HUDEP-2 (cell line): ENCODE measurements around the gene PLAGL1.
"Not testable (repeated sequence)": the region's sequence is repeated elsewhere in the genome, so short reads cannot be mapped to it uniquely, and the experiment has no call there.

Experiments used
- DNase-seq, 76 experiments: peaks; one replicate each; lab custom pipeline; 2025; ENCODE audit not compliant: unreplicated experiment in 76 of 76; lab: John Stamatoyannopoulos, UW

The PLAGL1 gene

DNA sequence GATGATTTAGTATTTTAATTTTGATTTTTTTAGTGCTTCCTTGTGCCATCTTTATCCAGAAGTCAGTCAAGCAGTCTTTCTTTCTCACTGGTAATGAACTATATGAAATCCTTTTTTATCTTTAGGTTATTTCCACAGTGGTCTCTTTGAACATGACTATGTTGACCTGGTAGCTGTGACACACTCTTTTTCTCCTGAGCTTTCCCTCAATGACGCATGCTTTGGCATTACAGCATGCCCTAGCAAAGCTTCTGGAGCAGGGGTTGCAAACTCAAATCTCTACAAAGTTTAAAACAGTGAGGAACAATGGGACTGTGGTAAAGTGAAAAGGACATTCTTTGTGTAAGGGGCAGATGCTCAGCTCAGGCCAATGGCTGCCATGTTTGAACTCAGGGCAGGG is 4.5 kb upstream of the PLAGL1 start:
- no peak for DNase-seq

DNA sequence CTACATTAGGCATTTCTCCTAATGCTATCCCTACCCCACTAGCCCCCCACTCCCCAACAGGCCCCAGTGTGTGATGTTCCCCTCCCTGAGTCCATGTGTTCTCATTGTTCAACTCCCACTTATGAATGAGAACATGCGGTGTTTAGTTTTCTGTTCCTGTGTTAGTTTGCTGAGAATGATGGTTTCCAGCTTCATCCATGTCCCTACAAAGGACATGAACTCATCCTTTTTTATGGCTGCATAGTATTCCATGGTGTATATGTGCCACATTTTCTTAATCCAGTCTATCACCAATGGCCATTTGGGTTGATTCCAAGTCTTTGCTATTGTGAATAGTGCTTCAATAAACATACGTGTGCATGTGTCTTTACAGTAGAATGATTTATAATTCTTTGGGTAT is 1.6 kb upstream of the PLAGL1 start:
- not testable (repeated sequence) for DNase-seq

DNA sequence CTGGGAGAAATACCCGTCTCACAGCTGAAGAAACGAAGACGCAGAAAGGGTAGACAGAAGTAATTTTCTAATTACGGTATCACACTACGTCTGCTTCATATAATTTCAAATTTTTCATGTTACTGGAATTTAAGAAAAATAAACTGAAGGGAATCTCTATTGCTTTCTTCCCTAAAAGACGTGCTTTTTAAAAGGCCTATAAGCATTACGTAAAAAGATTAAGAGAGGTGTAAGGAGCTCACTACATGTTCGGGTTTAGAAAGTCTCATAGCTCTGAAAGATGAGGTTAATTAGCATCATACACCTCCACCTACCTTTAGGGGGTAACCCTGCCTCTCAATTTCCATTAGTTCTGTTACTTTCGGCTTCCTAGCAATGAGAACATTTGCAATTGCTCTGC is 787 bp upstream of the PLAGL1 start:
- DNase-seq = no peak

DNA sequence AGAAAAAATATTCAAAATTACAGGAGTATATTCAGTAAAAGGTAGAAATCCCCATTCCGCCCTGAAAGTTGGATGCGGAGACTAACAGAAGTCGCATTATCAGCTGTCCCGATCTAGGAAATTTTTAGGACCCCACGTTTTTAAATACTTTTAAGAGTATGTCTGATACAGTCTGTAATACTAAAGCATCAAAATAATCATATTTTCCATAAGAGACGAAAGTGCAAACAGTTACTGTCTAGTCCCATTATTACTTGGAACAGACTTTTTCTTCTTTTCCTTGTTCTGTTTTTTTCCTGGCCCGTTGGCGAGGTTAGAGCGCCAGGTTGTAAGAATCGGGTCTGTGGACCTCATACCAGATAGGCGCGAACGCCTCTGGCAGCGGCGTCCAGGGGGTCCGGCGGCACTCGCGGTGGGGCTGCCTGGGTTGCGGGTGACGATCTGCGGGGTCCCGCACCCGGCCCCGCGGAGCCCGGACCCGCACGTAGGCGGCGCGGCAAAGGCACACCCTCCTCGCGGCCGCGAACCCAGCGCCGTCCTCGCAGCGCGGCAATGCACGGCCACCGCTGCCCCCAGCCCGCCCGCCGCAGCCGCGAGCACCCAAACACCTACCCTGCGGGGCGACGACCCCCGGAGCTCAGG is 460 bp downstream of the PLAGL1 start:
- DNase-seq = peak in 1 of 76 experiments; percentile 14

DNA sequence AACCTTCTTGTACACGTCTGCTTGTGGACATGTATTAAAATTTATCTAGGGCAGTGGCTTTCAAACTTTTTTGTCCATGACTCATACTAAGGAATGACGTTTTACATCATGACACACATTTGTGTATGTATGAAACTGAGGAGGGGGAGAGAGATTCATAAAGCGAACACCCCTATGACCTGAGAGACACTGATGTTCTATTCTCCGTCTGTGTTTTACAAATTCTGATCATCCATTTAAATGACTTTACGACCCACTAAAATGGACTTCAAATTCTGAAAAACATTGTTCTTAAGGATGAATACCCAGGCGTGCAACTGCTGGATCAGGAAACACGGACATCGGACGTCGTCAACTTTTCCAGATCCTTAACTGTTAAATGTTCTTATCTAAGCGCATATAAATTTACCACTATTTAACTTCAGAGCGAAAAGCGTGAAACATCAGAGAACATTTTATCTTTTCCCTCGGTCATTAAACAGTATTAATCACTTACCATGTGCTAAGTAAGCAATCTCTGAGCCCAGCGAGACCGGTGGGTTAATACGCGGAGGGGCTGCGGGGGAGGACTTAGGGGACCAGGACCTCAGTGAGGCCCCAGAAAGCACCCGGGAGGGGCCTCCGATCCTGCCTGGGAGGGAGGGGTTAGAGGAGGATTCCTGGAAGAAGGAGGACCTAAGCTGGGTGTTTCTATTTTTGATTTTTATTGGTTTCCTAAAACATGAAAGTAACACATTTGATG is 1.2 kb downstream of the PLAGL1 start:
- peak in 8 of 76 experiments; percentile 3 to 37 (median 11) for DNase-seq

DNA sequence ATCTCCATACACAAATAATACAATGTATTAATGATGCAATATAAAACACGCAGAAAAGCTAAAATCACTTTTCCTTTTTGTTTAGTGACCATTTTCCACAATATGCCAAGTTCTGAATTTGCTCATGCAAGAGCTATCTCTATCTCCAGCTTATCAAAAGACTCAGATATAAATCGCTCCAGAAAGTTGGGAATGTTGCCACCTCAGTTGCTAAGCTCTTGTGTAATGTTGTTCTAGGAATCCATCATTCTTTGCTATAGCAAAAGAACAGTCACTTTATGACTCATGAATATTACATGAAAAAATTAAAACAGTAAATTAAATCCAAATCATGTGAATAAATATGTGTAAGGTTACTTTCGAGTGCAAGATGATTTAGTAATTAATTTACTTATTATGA is 8.7 kb downstream of the PLAGL1 start:
- no peak for DNase-seq

DNA sequence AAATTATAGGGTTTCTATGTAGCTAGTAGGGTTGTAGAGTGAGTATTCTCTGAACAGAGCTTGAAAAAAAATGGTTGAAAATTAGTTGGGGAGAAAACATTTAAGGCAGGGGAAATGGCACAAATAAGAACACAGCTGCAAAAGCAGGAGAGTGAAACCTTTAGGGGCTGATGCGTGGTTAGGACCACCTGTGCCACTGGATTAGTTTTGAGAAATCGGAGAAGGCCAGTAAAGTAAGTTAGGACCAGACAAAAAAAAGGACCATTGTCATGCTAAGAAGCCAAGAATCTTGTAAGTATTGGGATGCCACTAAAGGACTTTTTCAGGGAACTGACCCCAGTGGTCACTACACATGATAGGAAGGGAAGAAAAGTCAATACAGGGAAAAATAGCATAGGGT is 9.4 kb downstream of the PLAGL1 start:
- no peak for DNase-seq

DNA sequence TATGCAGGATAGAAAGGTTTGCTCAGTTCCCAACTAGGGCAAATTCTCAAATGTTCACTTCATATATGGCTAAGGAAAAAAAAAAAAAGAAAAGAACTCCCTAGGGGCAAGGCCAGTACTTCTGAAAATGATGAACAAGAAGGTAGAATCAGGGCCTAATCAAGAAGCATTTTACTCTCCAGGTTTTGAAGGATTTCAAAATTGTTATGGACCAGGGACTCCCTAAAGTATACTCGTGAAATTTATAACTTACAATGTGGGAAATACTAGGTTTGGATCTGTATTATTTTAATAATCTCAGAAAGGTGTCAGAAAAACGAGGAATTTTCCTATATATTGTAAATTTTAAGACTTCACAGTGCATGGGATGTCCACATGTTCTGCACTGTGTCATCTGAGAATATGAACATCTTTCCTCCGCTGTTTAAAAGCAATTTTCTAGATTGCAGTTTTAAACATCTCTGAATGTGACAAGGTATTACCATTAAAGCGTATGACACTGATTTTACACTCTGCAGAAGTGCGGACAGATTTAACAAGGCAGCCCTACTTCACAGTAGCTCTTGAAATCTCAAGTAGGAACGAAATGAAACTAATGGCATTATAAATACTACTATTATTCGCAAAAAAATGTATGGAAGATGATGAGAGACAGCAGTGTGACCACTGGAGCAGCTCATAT is 14.0 kb downstream of the PLAGL1 start:
- no peak for DNase-seq

DNA sequence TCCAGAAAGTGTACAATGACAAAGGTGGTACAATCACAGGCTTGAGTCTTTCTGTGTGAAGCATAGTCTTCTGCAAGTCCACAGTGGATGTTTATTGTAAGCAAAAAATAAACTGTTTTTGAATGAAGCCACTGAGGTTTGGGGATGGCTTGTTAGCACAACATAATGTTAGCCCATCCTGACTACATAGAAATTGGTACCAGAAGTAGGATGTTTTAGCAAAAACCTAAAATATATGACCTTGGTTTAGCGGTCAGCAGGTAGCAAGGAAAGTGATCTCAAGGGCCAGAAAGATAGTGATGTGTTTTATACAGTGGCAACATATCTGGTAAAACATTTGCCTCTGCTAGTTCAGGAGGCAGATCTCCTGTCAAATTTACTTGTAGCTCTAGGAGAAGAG is 15.8 kb downstream of the PLAGL1 start:
- DNase-seq = no peak

DNA sequence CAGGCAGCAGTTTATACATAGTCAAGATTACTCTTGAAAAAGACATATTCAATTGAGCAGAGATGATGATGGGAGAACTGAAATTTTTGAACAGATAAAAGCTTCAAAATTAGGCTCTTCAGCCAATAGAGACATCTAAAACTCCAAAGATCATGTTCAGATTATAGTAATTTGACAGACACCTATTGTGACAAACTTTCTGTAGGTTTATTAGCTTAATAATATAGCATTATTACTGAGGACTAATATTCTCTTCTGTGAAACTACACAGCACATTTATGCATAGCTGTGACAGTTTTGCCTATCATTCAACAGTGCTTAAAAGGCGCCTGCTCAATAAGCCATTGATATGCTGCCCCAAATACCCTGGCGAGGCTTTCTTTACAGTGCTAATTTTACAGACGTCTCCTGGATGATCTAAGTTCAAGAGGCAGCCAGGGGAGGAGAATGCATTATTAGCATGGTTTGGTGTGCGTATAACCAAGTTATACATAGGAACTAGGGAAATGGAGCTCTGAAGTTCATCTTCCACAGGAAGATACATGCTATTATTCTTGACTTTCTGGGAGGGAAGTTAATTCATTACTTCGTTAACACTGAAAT is 21.5 kb downstream of the PLAGL1 start:
- DNase-seq = no peak

DNA sequence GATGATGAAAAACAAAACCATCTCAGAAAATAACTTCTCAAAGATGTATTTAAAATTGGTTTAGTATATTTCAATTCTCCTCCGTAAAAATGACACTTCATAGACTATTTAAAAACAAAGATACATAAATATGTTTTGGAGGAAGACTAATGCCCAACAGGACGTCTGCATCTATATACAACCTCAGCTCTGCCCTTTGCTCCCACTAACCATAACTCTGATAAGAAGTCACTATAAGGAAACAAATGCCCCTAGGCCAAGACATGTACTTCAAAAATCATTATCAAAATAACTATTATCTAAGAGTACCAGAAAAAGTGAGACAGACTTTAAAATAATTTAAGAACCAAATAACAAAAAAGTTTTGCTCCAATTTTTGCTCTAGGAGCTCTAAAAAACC is 23.4 kb downstream of the PLAGL1 start:
- DNase-seq = no peak

DNA sequence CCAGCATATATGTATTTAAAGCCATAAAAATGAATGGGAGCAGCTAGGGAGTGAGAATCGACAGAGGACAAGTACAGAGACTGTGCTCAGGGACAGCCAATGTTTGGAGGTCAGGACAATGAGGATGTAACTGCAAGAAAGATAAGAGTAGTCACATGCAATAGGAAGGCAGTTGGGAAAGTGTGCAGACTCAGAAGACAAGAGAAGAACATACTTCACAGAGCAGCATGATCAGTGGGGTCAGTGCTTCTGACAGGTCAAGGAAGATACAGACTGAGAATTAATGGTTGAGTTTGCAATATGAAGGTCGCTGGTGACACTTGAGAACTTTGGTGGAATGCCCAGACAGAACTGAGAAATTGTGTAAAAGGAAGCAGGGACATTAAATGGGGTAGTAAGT is 25.1 kb downstream of the PLAGL1 start:
- DNase-seq = no peak

DNA sequence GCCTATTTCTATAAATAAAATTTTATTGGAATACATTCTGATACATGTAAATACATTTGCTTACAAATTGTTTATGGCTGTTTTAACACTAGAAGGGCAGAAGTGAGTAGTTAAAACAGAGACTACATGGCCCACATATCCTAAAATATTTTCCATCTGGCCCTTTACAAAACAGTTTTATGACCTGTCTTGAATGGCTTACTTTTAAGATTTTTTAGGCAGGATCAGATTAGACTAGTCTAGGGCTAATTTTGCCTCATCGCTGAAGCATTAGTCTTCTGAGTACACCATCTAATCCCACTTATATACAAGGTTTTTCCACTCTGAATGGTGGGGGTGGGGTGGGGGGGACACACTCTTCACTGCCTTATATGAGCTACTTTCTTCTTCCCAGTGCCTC is 27.1 kb downstream of the PLAGL1 start:
- DNase-seq = no peak

DNA sequence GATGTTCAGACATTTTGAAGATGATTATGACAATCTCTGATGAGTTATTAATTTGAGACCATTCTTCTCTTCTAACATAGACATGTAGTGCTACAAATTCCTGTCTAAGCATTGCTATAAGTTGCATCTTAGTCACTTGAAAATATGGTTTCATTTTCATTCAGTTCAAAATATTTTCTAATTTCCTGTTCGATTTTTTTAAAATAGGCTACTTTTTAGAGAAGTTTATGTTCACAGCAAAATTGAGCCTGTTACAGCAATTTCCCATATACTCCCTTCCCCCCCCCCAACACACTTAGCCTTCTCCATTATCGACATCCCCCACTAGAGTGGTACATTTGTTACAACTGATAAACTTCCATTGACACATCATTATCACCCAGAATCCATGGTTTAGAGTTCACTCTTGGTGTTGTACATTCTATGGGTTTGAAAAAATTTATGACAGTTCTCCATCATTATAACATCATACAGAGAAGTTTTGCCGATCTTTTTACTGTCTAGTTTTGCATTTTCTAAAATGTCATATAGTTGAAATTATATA is 31.2 kb downstream of the PLAGL1 start:
- peak in 10 of 76 experiments; percentile 14 to 51 (median 28) for DNase-seq

DNA sequence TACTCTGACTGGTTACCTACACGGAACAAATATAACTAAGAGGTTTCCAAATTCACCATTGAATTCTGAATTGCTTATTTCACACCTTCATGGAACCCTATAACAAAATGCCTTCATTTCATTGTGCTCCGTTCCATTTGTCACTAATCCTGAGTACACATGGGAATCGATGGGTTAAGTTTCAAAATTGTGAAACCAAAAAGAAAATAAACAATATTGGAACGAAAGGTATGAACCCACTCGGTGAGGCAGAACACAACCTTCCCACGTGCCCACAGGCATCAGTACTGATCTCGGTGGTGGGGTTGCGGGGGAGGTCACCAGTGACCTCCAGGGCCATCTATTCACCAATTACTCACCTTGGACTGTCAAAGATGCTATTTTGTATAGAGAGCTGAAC is 34.0 kb downstream of the PLAGL1 start:
- no peak for DNase-seq

DNA sequence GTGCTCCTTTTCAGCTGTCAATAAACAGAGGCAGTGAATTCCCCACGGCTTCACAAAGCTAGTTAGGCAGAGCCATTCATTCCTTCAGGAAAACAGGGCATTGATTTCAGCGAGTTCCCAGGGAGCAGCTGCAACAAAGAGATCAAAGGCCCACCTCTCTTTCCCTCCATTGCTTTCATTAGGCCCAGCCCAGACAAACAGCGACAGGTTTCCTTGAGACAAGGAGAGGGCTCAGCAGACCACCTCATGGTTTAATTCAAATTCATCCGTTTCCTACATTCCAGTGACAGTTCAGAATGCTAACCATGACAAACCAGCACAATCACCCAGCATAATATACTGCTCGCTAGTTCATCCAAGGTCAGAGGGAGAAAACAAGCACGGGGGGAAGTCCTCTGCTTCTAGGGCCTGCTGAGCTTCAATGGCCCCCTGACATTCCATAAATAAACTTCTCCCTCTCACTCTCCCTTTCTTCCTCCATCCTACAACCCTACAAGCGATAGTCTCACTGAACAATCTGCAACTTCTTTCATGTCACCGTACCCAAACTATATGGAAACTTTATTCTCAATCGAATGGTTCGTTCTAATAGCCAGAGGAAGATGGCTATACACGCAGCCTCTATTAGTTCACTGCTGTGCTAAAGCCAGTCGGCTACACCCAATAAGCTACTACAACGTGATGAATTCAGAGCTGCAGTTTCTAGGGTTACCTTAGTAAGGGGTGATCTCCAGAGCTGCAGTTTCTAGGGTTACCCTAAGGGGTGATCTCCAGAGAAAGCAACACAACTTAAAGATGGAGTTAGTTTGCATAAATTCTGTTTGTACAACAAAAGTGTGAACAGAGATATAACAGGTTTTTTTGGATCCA is 34.7 kb downstream of the PLAGL1 start:
- no peak for DNase-seq

DNA sequence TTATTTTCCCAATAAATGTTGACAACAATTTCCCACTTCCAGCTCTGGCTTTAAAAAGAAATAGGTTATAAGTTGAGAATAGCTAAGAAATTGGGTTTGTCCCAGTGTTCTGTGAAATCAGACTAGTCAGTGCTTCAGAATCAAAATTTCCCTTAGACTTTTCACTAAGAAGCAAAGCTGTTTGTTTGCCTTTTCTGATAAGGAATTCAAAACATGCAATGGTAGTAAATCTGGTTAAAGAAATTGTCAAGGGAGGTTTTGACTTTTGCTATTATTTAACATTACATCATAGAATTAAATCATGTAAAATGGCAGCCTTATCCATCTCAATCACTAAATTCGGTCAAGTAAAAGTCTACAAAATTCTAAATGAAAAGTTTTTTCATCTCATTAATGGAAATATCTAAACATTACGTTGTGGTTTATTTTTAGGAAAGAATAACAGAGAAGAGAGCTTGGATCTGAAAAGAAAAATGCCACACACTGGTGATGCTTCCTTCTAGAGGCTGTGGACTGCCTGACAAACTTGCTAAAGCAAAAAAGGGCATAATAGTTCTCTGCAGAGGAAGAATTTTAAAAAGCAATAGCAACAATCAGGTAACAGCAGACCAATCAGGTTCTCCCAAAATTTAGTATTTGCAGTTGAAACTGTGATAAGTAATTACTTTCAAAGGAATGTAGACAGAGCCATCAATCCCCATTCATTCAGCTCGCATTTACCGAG is 36.4 kb downstream of the PLAGL1 start:
- DNase-seq = no peak

DNA sequence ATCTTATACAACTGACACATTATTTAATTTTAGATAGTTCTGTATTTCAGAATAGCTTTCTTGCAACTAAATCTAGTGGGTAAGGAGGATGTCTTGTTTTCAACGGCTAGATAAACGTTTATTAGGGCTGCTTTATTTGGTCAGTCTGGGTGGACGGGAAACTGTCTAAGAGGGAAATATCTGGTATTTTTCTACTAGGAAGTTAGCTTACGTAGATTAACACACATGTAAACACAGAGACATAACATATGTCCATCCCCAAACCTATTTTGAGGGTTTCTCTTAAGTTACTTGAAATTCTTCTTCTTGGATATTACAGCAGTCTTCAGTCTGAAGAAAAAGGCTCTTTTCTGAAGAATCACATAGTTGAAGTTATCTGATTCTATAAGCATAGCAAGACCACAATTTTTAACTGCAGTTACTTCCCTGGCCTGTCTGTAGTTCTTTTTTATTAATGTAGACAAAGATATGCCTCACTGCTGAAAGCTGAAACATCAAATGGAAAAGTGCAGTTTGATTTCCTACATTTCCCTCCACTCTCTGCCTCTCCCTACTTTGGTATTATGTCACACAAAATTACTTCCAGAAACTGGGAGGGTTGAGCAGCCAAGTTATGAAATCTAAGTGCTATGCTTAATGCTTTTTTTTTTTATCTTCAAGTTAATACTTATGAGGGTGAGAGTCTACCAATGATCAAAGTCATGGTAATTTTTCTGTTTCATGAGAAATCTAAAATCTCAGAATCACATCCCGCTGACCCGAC is 37.4 kb downstream of the PLAGL1 start:
- DNase-seq = no peak

DNA sequence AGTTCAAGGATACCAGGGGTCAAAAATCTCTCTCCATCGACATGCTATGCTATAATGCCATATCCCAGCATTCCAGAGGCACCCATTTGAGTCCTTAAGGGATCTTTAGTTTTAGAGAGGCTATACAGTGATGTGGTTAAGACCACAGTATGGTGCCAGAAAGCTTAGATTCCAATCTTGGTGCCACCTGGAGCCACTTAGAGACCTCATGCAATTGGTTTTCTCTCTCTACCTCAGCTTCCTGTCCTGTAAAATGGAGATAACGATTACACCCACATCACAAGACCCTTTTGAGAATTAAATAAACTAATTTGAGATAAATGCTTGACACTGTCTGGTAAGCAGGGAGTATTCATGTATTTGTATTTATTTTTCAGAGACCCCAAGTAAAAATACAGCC is 39.0 kb downstream of the PLAGL1 start:
- DNase-seq = peak in 6 of 76 experiments; percentile 11 to 35 (median 32)
